Esophagus muscularis mucosa (tissue), 4 donors: ENCODE results near the gene MAP2K5. TPM values are rescaled to one million over a fixed set of nuclear protein-coding genes. Genes with fewer than 3 reads are reported as not detected.

Experiments used
- DNase-seq: peaks from one replicate; pipeline ENCODE4 v3.0.0-alpha.2; 2017; ENCODE audit errors: extremely low spot score
- H3K27ac ChIP-seq, 4 donors: fragments of 200-600 bp; sonication (generic); replicated peaks in 1 of 4; 1 replicate in 3 of 4; 2 replicates in 1 of 4; pipeline ENCODE4 v1.5.1; 2016 to 2019; ENCODE audit warnings: mild to moderate bottlenecking in 1 of 4
- H3K27me3 ChIP-seq, 4 donors: fragments of 200-600 bp; sonication (generic); one replicate each; pipeline versions ENCODE4 v1.5.1 to v1.6.0; 2016 to 2019
- H3K36me3 ChIP-seq, 4 donors: fragments of 200-600 bp; sonication (generic); one replicate each; pipeline ENCODE4 v1.5.1; 2016 to 2019
- H3K4me1 ChIP-seq, 4 donors: fragments of 200-600 bp; sonication (generic); one replicate each; pipeline ENCODE4 v1.5.1; 2016 to 2019
- H3K4me3 ChIP-seq, 4 donors: fragments of 200-600 bp; sonication (generic); 1 replicate in 2 of 4; 2 replicates in 2 of 4; pipeline ENCODE4 v1.5.1; 2016 to 2019; ENCODE audit warnings: mild to moderate bottlenecking in 4 of 4, moderate library complexity in 1 of 4
- H3K9me3 ChIP-seq, 4 donors: fragments of 200-600 bp; sonication (generic); 1 replicate in 3 of 4; 2 replicates in 1 of 4; pipeline ENCODE4 v1.5.1; 2016 to 2019
- CTCF ChIP-seq, 3 experiments: fragments of 200-600 bp in 2 of 3; fragments of 450-650 bp in 1 of 3; sonication (generic) in 2 of 3; IDR thresholded peaks; one replicate each; pipeline ENCODE4 v1.5.1; 2017 to 2019; ENCODE audit warnings: antibody characterized with exemption in 3 of 3, mild to moderate bottlenecking in 2 of 3, moderate library complexity in 1 of 3
- EP300 ChIP-seq: sonication (generic); formaldehyde crosslinking; IDR thresholded peaks from one replicate; pipeline ENCODE4 v1.6.1; 2017; ENCODE audit warnings: antibody characterized with exemption
- POLR2A ChIP-seq: fragments of 450-650 bp; IDR thresholded peaks from one replicate; pipeline ENCODE4 v1.6.1; 2017; ENCODE audit warnings: antibody characterized with exemption, moderate library complexity, mild to moderate bottlenecking, low read depth
- POLR2AphosphoS5 ChIP-seq, 2 donors: sonication (generic); formaldehyde crosslinking; IDR thresholded peaks; one replicate each; pipeline ENCODE4 v1.6.1; 2017; ENCODE audit warnings: antibody characterized with exemption in 2 of 2
- WGBS: methylation state at CpG from one replicate; pipeline ENCODE4 v1.1.5; 2018; 5-methylcytosine and 5-hydroxymethylcytosine counted together
- intact Hi-C: fragments of 100-400 bp; cut with DNase I; formaldehyde crosslinking; loops from one replicate; pipeline ENCODE4 v1.15.1; 2023
- total RNA-seq, 4 donors: library from RNA; depleted of rRNA; stranded (reverse); fragments of >200 nt; gene quantifications; one replicate each; pipeline versions ENCODE4 v1.1.0 to v1.2.1, GENCODE V29; 2016

Gene MAP2K5
- total RNA-seq, 4 donors from 2014 or later = 7.8 to 11.9 (median 10.6) TPM

DNA sequence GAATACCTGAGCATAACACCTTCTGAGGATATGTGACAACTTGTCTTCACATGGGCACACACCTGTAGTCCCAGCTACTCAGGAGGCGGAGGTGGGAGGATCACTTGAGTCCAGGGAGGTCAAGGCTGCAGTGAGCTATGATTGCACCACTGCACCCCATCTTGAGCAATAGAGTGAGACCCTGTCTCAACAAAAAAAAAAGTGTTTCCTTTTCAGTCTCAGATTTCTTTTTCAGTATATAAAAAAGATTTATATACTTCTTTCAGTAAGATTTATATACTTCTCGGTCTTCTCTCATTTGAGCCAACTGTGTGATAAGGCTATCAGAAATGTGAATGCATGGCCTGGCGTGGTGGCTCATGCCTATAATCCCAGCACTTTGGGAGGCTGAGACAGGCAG is 197.9 kb downstream of the MAP2K5 start:
- Histone ChIP-seq H3K36me3 (peaks cover 0 to 5% (median 0%) of the 10 kb centered on the region in 4 donors), H3K27ac (no peak overlapping the region), H3K27me3 (no peaks in the 10 kb centered on the region), H3K9me3 (no peaks in the 10 kb centered on the region), H3K4me3 (no peak overlapping the region), H3K4me1 (peaks cover 0 to 11% (median 5%) of the 10 kb centered on the region in 4 donors)
- intact Hi-C loops = no loop called here
- no peak for DNase-seq
- 98% methylated on average over 3 of the region's 3 CpGs for WGBS
- TF ChIP-seq CTCF (IDR thresholded peaks at IDR 0.05) = no peak
- TF ChIP-seq POLR2AphosphoS5 (IDR thresholded peaks at IDR 0.05) = no peak
- no peak for TF ChIP-seq POLR2A
- TF ChIP-seq EP300 = no peak

GRCh38 chr15:67741308-67741707 is 198.8 kb downstream of the MAP2K5 start:
- no peak overlapping the region for H3K4me3 ChIP-seq
- no peaks in the 10 kb centered on the region for H3K9me3 ChIP-seq
- no peak overlapping the region for H3K27ac ChIP-seq
- TF ChIP-seq POLR2A = no peak
- no peak for TF ChIP-seq POLR2AphosphoS5 (IDR thresholded peaks at IDR 0.05)
- no peak for TF ChIP-seq EP300
- no peak for TF ChIP-seq CTCF (IDR thresholded peaks at IDR 0.05)
- DNase-seq = no peak
- no peaks in the 10 kb centered on the region for H3K27me3 ChIP-seq
- H3K36me3 ChIP-seq = peaks cover 0 to 5% (median 0%) of the 10 kb centered on the region in 4 donors
- intact Hi-C loops = no loop called here
- peaks cover 0 to 14% (median 9%) of the 10 kb centered on the region in 4 donors for H3K4me1 ChIP-seq
- WGBS = 83% methylated on average over 2 of the region's 2 CpGs

DNA sequence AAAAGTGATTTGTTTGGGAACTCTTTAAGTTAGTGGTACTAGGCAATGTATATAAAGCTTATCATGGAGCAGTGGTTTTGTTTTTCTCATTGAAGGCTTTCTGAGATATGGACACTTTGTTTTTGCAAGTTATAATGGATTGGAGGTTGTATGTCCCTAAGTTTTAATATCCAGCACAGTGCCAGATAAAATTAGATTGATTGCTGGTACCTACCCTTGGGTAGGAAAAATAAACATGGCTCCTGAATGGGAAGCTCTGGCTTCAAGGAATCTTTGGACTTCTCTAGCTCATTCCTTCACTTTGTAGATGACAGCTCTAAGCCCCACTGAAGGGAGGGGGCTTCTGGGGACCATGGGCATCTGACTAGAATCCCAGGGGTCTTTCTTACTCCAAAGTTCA is 201.1 kb downstream of the MAP2K5 start:
- Histone ChIP-seq H3K27ac (no peak overlapping the region), H3K36me3 (peaks cover 0 to 7% (median 0%) of the 10 kb centered on the region in 4 donors), H3K4me3 (no peak overlapping the region), H3K27me3 (no peaks in the 10 kb centered on the region), H3K9me3 (no peaks in the 10 kb centered on the region), H3K4me1 (peaks cover 0 to 14% (median 9%) of the 10 kb centered on the region in 4 donors)
- intact Hi-C loops = no loop called here
- TF ChIP-seq POLR2A (no peak), EP300 (no peak)
- no peak for DNase-seq

DNA sequence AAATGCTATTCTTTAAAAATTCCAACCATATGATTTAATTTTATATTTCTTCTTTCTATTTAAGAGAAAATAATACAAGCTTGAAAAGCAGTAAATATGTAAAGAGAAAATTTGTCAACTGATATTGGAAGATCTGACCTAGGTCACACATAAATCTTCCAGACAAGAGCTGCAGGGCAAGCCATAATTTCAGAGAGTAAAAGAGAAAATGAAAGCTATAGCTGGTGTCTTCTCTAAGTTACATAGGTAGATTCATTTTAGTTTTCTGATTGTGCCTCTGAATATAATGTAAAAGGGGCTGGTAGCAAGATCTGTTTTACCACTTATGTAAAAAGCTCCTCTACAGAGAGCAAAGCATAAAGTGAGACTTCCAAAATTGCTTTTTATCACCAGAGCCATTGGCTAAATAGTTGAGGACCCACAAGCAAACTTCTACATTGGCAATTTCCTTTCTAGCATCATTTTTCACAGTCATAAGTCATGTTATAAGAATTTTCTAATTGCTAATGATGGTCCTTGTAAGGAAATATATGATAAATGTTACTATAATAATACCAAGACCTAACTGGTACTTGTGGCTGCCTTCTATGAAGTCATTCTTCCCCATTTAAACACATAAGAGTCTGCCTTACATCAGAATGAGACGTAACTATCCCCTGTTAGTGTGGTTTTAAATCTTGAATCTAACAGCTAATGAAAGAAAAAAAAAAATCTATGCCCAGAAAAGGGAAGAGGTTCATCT is 202.0 kb downstream of the MAP2K5 start:
- Histone ChIP-seq H3K36me3 (peaks cover 0 to 11% (median 0%) of the 10 kb centered on the region in 4 donors), H3K4me3 (no peak overlapping the region), H3K9me3 (no peaks in the 10 kb centered on the region), H3K4me1 (peaks cover 0 to 14% (median 9%) of the 10 kb centered on the region in 4 donors), H3K27ac (no peak overlapping the region), H3K27me3 (no peaks in the 10 kb centered on the region)
- TF ChIP-seq POLR2A (no peak), CTCF (IDR thresholded peaks at IDR 0.05) (no peak), EP300 (no peak), POLR2AphosphoS5 (IDR thresholded peaks at IDR 0.05) (no peak)
- intact Hi-C loops = no loop called here
- no peak for DNase-seq
- WGBS = 61% methylated on average over 1 of the region's 1 CpG

- intact Hi-C loops = no loop called here
- peaks cover 0 to 20% (median 0%) of the 10 kb centered on the region in 4 donors for H3K36me3 ChIP-seq
- no peaks in the 10 kb centered on the region for H3K9me3 ChIP-seq
- 80% methylated on average over 4 of the region's 4 CpGs for WGBS
- no peak overlapping the region for H3K27ac ChIP-seq
- DNase-seq = no peak
- peaks cover 0 to 14% (median 9%) of the 10 kb centered on the region in 4 donors for H3K4me1 ChIP-seq
- no peak overlapping the region for H3K4me3 ChIP-seq
- H3K27me3 ChIP-seq = no peaks in the 10 kb centered on the region
- no peak for TF ChIP-seq POLR2A
- no peak for TF ChIP-seq CTCF (IDR thresholded peaks at IDR 0.05)
- TF ChIP-seq EP300 = no peak
- TF ChIP-seq POLR2AphosphoS5 (IDR thresholded peaks at IDR 0.05) = no peak
Observed at GRCh38 chr15:67745073-67746006, 202.8 kb downstream of the MAP2K5 start.
